IMR-90 (cell line): ENCODE results near the gene ADTRP. TPM values are rescaled to one million over a fixed set of nuclear protein-coding genes. Genes with fewer than 3 reads are reported as not detected.

Experiments
- ATAC-seq: fragments of 200-7000 bp; cut with Tn5 transposase; 2 replicates; pipeline ENCODE4 v1.9.1; 2020; ENCODE audit warnings: low read depth, mild to moderate bottlenecking, moderate library complexity
- BruUV-seq: library from RNA; stranded (reverse); fragments of 400-500 nt; replicated peaks from 2 replicates; lab custom pipeline; 2021; lab: Mats Ljungman, UMichigan
- CTCF ChIA-PET: fragments of 300-600 bp; formaldehyde crosslinking; extraction: SDS; loops from one replicate; lab custom pipeline; 2021; ENCODE audit warnings: antibody characterized with exemption; lab: Yijun Ruan, JAX
- POLR2A ChIA-PET: fragments of 300-600 bp; sonication (Branson Sonifier 250); formaldehyde crosslinking; loops from one replicate; lab custom pipeline; 2022; ENCODE audit warnings: antibody characterized with exemption; ENCODE audit not compliant: unreplicated experiment; lab: Charles Lee
- DNase-seq: peaks from one replicate; pipeline ENCODE4 v3.0.0; 2013
- H2AFZ ChIP-seq: replicated peaks from 2 replicates; pipeline ENCODE3; 2013; ENCODE audit warnings: low read length, mild to moderate bottlenecking; ENCODE audit not compliant: poor library complexity
- H2AK5ac ChIP-seq: 2 replicates; pipeline ENCODE4 v1.6.1; 2013; ENCODE audit warnings: low read depth, low read length, inconsistent platforms
- H2AK9ac ChIP-seq: replicated peaks from 2 replicates; pipeline ENCODE3; 2013; ENCODE audit warnings: mild to moderate bottlenecking, low read depth, low read length, moderate library complexity; ENCODE audit not compliant: poor library complexity
- H2BK120ac ChIP-seq: 2 replicates; pipeline ENCODE4 v1.6.1; 2013; ENCODE audit warnings: low read depth, low read length, inconsistent platforms
- H2BK15ac ChIP-seq: 3 replicates; pipeline ENCODE4 v1.6.1; 2013; ENCODE audit warnings: low read depth, low read length, inconsistent platforms
- H2BK20ac ChIP-seq: 2 replicates; pipeline ENCODE4 v1.6.1; 2013; ENCODE audit warnings: low read depth, mild to moderate bottlenecking, inconsistent platforms, low read length, moderate library complexity
- H2BK5ac ChIP-seq: 2 replicates; pipeline ENCODE4 v1.6.1; 2013; ENCODE audit warnings: mild to moderate bottlenecking, low read depth, low read length, inconsistent platforms; ENCODE audit not compliant: poor library complexity, severe bottlenecking
- H3K14ac ChIP-seq: replicated peaks from 2 replicates; pipeline ENCODE4 v1.6.1; 2013; ENCODE audit warnings: low read depth, low read length, inconsistent platforms
- H3K18ac ChIP-seq: 2 replicates; pipeline ENCODE4 v1.6.1; 2013; ENCODE audit warnings: low read depth, low read length, control low read depth
- H3K23ac ChIP-seq: 2 replicates; pipeline ENCODE4 v1.6.1; 2013; ENCODE audit warnings: low read depth, low read length, inconsistent platforms
- H3K27ac ChIP-seq: 2 replicates; pipeline ENCODE4 v1.5.1; 2013; ENCODE audit warnings: mild to moderate bottlenecking, control low read depth, low read length; ENCODE audit not compliant: insufficient read depth
- H3K27me3 ChIP-seq: 2 replicates; pipeline ENCODE4 v1.6.1; 2013; ENCODE audit warnings: low read length; ENCODE audit not compliant: control insufficient read depth, insufficient read depth
- H3K36me3 ChIP-seq: 2 replicates; pipeline ENCODE4 v1.6.1; 2013; ENCODE audit warnings: low read length, mixed read lengths; ENCODE audit not compliant: control insufficient read depth, insufficient read depth
- H3K4ac ChIP-seq: 2 replicates; pipeline ENCODE4 v1.6.1; 2013; ENCODE audit warnings: low read depth, low read length, inconsistent platforms
- H3K4me1 ChIP-seq: 2 replicates; pipeline ENCODE4 v1.6.1; 2013; ENCODE audit warnings: low read length, mixed read lengths; ENCODE audit not compliant: control insufficient read depth, insufficient read depth
- H3K4me2 ChIP-seq: 2 replicates; pipeline ENCODE4 v1.6.1; 2013; ENCODE audit warnings: low read depth, mild to moderate bottlenecking, control low read depth, low read length, moderate library complexity
- H3K4me3 ChIP-seq: 2 replicates; pipeline ENCODE4 v1.5.1; 2013; ENCODE audit warnings: low read depth, mild to moderate bottlenecking, control low read depth, low read length, moderate library complexity; ENCODE audit not compliant: insufficient read depth
- H3K56ac ChIP-seq: 2 replicates; pipeline ENCODE4 v1.6.1; 2013; ENCODE audit warnings: low read length, inconsistent platforms; ENCODE audit not compliant: insufficient read depth; ENCODE audit errors: extremely low read depth
- H3K79me1 ChIP-seq, 2 experiments: 2 replicates each; pipeline ENCODE4 v1.6.1; 2013; ENCODE audit warnings: low read length in 2 of 2, inconsistent platforms in 1 of 2, low read depth in 1 of 2
- H3K9ac ChIP-seq: 2 replicates; pipeline ENCODE4 v1.6.1; 2013; ENCODE audit warnings: low read depth, low read length, control low read depth
- H3K9me1 ChIP-seq: 2 replicates; pipeline ENCODE4 v1.6.1; 2013; ENCODE audit warnings: low read length, inconsistent platforms; ENCODE audit not compliant: insufficient read depth
- H3K9me3 ChIP-seq: 2 replicates; pipeline ENCODE4 v1.6.1; 2013; ENCODE audit warnings: low read length; ENCODE audit not compliant: control insufficient read depth, insufficient read depth
- H4K20me1 ChIP-seq: 2 replicates; pipeline ENCODE4 v1.6.1; 2013; ENCODE audit warnings: low read length, inconsistent platforms; ENCODE audit not compliant: insufficient read depth
- H4K5ac ChIP-seq: 2 replicates; pipeline ENCODE4 v1.6.1; 2013; ENCODE audit warnings: mild to moderate bottlenecking, low read depth, low read length, control low read depth
- H4K8ac ChIP-seq, 2 experiments: 2 replicates each; pipeline ENCODE4 v1.6.1; 2013; ENCODE audit warnings: low read depth in 2 of 2, low read length in 2 of 2, control low read depth in 1 of 2, inconsistent platforms in 1 of 2
- H4K91ac ChIP-seq: 2 replicates; pipeline ENCODE4 v1.6.1; 2013; ENCODE audit warnings: low read depth, low read length, inconsistent platforms; ENCODE audit not compliant: insufficient read depth
- BHLHE40 ChIP-seq: fragments of 150-350 bp; IDR thresholded peaks from 2 replicates; pipeline ENCODE4 v1.6.1; 2016; ENCODE audit warnings: mild to moderate bottlenecking, low read depth, low read length
- CHD1 ChIP-seq: IDR thresholded peaks from 2 replicates; pipeline ENCODE4 v1.6.1; 2012; ENCODE audit warnings: low read depth, low read length, improper control_type of control experiment
- MAFK ChIP-seq: IDR thresholded peaks from 2 replicates; pipeline ENCODE4 v1.6.1; 2012; ENCODE audit warnings: low read depth, low read length, improper control_type of control experiment
- MAZ ChIP-seq: IDR thresholded peaks from 2 replicates; pipeline ENCODE4 v1.6.1; 2012; ENCODE audit warnings: low read depth, mild to moderate bottlenecking, low read length, improper control_type of control experiment, moderate library complexity, borderline replicate concordance
- RAD21 ChIP-seq: IDR thresholded peaks from 2 replicates; pipeline ENCODE4 v1.6.1; 2012; ENCODE audit warnings: low read length, improper control_type of control experiment
- SMC3 ChIP-seq: fragments of 150-350 bp; IDR thresholded peaks from 2 replicates; pipeline ENCODE4 v1.6.1; 2016; ENCODE audit warnings: low read depth, mild to moderate bottlenecking, antibody characterized with exemption, low read length, moderate library complexity
- WGBS, 2 experiments: methylation state at CpG; one replicate each; pipeline versions ENCODE4 v1.1.5 to v1.1.7; 2013; ENCODE audit warnings: missing lambda C conversion rate in 2 of 2; ENCODE audit not compliant: insufficient read length in 1 of 2; ENCODE audit errors: extremely low coverage in 2 of 2; 5-methylcytosine and 5-hydroxymethylcytosine counted together
- dilution Hi-C: fragments of 300-500 bp; cut with HindIII; formaldehyde crosslinking; loops from one replicate; pipeline ENCODE4 v1.14.3; 2018; ENCODE audit warnings: low sequenced_read_pairs; ENCODE audit not compliant: unreplicated experiment
- in situ Hi-C: fragments of 300-500 bp; cut with MboI; formaldehyde crosslinking; loops from 3 replicates; pipeline ENCODE4 v1.14.3; 2019; ENCODE audit warnings: low sequenced_read_pairs, inconsistent platforms, mixed read lengths
- intact Hi-C: fragments of 100-400 bp; cut with micrococcal nuclease; formaldehyde crosslinking; loops from 2 replicates; pipeline ENCODE4 v1.10.0; 2022
- polyA plus RNA-seq, 3 experiments: library from polyadenylated mRNA; depleted of rRNA; stranded (reverse); fragments of >200 nt; gene quantifications; 2 replicates each; pipeline ENCODE4 v1.2.3, GENCODE V29; 2012; ENCODE audit warnings: low replicate concordance in 1 of 3
- total RNA-seq: library from RNA; depleted of rRNA; stranded (reverse); fragments of >200 nt; gene quantifications from 2 replicates; pipeline ENCODE4 v1.2.3, GENCODE V29; 2012
- TF ChIP-seq, protein P1 (sequence below): conservative IDR thresholded peaks from 2 replicates; pipeline ENCODE4 v1.5.1; 2012; ENCODE audit warnings: mild to moderate bottlenecking, low read depth, low read length, improper control_type of control experiment

The ADTRP gene
- total and polyA plus RNA-seq, 2 of the 4 experiments (the other 2 are of a cell fraction), result 0.50 to 0.72 TPM

DNA sequence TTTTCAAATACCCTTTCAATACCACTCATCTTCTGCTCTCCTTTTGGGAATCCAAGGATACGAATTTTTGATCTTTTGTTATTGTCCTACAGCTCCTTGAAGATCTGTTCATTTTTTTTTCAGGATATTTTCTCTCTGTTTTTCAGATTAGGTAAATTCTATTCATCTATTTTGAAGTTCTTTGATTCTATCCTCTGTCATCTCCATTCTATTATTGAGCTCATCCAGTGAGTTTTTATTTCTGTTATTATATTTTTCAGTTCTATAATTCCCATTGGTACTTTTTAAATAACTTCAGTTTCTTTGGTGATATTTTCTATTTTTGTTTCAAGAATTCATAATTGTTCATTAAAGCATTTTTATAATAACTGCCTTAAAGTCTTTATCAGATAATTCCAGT is 14.7 kb upstream of the ADTRP start:
- dilution Hi-C loops (no loop called here), in situ Hi-C loops (no loop called here), intact Hi-C loops (no loop called here)
- Histone ChIP-seq H3K9ac (no peak overlapping the region), H3K36me3 (no peaks in the 10 kb centered on the region), H3K27ac (no peak overlapping the region), H2AK9ac (no peak overlapping the region), H4K5ac (no peak overlapping the region), H3K9me3 (no peaks in the 10 kb centered on the region), H3K18ac (no peak overlapping the region), H3K4me3 (no peak overlapping the region), H4K8ac (no peak overlapping the region), H3K9me1 (no peaks in the 10 kb centered on the region), H3K23ac (no peak overlapping the region), H2BK15ac (no peak overlapping the region), H2AK5ac (no peak overlapping the region), H3K27me3 (no peaks in the 10 kb centered on the region), H2BK120ac (no peak overlapping the region), H3K4me1 (peaks cover 5% of the 10 kb centered on the region), H4K91ac (no peak overlapping the region), H3K4ac (no peak overlapping the region), H3K79me1 (no peaks in the 10 kb centered on the region), H3K56ac (no peak overlapping the region), H4K20me1 (no peaks in the 10 kb centered on the region), H2BK20ac (no peak overlapping the region), H3K4me2 (no peak overlapping the region), H2BK5ac (no peak overlapping the region), H3K14ac (no peak overlapping the region), H2AFZ (no peak overlapping the region)
- no TSS peak for BruUV-seq
- no CpG with 5 or more reads among the region's 1 CpG for WGBS, 2 experiments
- DNase-seq (no peak), ATAC-seq (no peak)
- TF ChIP-seq, protein P1, sequence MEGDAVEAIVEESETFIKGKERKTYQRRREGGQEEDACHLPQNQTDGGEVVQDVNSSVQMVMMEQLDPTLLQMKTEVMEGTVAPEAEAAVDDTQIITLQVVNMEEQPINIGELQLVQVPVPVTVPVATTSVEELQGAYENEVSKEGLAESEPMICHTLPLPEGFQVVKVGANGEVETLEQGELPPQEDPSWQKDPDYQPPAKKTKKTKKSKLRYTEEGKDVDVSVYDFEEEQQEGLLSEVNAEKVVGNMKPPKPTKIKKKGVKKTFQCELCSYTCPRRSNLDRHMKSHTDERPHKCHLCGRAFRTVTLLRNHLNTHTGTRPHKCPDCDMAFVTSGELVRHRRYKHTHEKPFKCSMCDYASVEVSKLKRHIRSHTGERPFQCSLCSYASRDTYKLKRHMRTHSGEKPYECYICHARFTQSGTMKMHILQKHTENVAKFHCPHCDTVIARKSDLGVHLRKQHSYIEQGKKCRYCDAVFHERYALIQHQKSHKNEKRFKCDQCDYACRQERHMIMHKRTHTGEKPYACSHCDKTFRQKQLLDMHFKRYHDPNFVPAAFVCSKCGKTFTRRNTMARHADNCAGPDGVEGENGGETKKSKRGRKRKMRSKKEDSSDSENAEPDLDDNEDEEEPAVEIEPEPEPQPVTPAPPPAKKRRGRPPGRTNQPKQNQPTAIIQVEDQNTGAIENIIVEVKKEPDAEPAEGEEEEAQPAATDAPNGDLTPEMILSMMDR, result no peak
- TF ChIP-seq SMC3 (no peak), MAFK (no peak), MAZ (no peak), CHD1 (no peak), BHLHE40 (no peak), RAD21 (no peak)
- POLR2A ChIA-PET, result no interaction called here
- CTCF ChIA-PET, result interaction anchor here (0.6 kb wide), 1 partner anchor 1200 kb away, joined by 4 read pairs; no protein-coding TSS in a partner anchor
